Transverse colon (tissue), 4 donors: Measurements from ENCODE around the gene CDH26. TPM values are rescaled to one million over a fixed set of nuclear protein-coding genes. Genes with fewer than 3 reads are reported as not detected.

ENCODE experiments used
- DNase-seq: peaks from one replicate; pipeline ENCODE4 v3.0.0-alpha.2; 2019
- H3K27ac ChIP-seq, 4 donors: fragments of 200-600 bp; sonication (generic); 2 replicates each; pipeline ENCODE4 v1.5.1; 2016 to 2018; ENCODE audit warnings: inconsistent platforms in 4 of 4
- H3K27me3 ChIP-seq: fragments of 200-600 bp; sonication (generic); 2 replicates; pipeline ENCODE4 v1.5.1; 2017; ENCODE audit warnings: inconsistent platforms
- H3K36me3 ChIP-seq, 4 donors: fragments of 200-600 bp; sonication (generic); 2 replicates each; pipeline ENCODE4 v1.5.1; 2017 to 2019; ENCODE audit warnings: inconsistent platforms in 4 of 4
- H3K4me1 ChIP-seq, 4 donors: fragments of 200-600 bp; sonication (generic); 2 replicates each; pipeline ENCODE4 v1.5.1; 2017 to 2020; ENCODE audit warnings: inconsistent platforms in 4 of 4
- H3K4me3 ChIP-seq, 4 donors: fragments of 200-600 bp; sonication (generic); 1 replicate in 1 of 4; 2 replicates in 3 of 4; pipeline versions ENCODE4 v1.5.1 to v1.6.1; 2017 to 2019; ENCODE audit warnings: inconsistent platforms in 4 of 4
- H3K9me3 ChIP-seq, 2 donors: fragments of 200-600 bp; sonication (generic); 2 replicates each; pipeline ENCODE4 v1.5.1; 2017 to 2019; ENCODE audit warnings: inconsistent platforms in 2 of 2
- CTCF ChIP-seq, 5 experiments: fragments of 200-600 bp in 3 of 5; fragments of 450-650 bp in 2 of 5; sonication (generic) in 3 of 5; IDR thresholded peaks; 1 replicate in 2 of 5; 2 replicates in 3 of 5; pipeline ENCODE4 v1.5.1; 2016 to 2017; ENCODE audit warnings: antibody characterized with exemption in 5 of 5, inconsistent platforms in 3 of 5, mild to moderate bottlenecking in 2 of 5, moderate library complexity in 1 of 5
- EP300 ChIP-seq: sonication (generic); formaldehyde crosslinking; IDR thresholded peaks from one replicate; pipeline ENCODE4 v1.6.1; 2017; ENCODE audit warnings: antibody characterized with exemption, low read depth
- POLR2A ChIP-seq: fragments of 450-650 bp; IDR thresholded peaks from one replicate; pipeline ENCODE4 v1.6.1; 2016; ENCODE audit warnings: antibody characterized with exemption, mild to moderate bottlenecking, moderate library complexity
- POLR2AphosphoS5 ChIP-seq, 3 donors: sonication (generic); formaldehyde crosslinking; IDR thresholded peaks; one replicate each; pipeline ENCODE4 v1.6.1; 2016; ENCODE audit warnings: antibody characterized with exemption in 3 of 3
- WGBS, 2 donors: methylation state at CpG; one replicate each; pipeline ENCODE4 v1.1.5; 2018; ENCODE audit warnings: low coverage in 1 of 2; 5-methylcytosine and 5-hydroxymethylcytosine counted together
- in situ Hi-C, 4 donors: fragments of 200-750 bp; cut with MboI; loops; one replicate each; pipeline versions ENCODE4 v1.15.0 to v1.15.1; 2017; ENCODE audit warnings: low sequenced_read_pairs in 3 of 4, low pct_ligation_motif_present in 1 of 4, low pct_unique_long_range_greater_than_20kb in 1 of 4
- intact Hi-C: fragments of 100-400 bp; cut with DNase I; formaldehyde crosslinking; loops from one replicate; pipeline ENCODE4 v1.15.1; 2023; ENCODE audit warnings: low total_unique reads
- total RNA-seq, 4 donors: library from RNA; depleted of rRNA; stranded (reverse); fragments of >200 nt; gene quantifications; one replicate each; pipeline ENCODE4 v1.1.0, GENCODE V29; 2016

The CDH26 gene
- total RNA-seq, 4 donors from 2014 or later, result 1.4 to 1.9 TPM; not detected in 2

DNA sequence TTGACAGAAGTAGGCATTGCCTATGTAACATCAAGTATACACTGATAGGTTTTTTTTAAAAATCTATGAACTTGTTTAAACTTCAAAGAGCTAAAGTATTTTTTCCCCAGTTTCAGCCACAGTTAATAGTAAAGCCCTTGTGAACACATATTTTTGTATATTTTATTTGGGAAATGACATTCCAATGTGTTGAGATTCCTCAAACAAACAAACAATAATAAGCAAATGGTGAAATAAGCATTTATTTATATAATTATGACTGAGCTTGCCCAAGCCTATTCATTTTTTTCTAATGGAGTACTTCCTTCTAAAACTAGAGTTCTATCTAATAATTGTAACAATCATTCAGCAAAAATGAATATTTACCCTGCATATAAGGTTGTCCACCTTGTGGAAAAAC, 37.3 kb upstream of the CDH26 start:
- no peak for DNase-seq
- Histone ChIP-seq H3K4me1 (peaks cover 0 to 18% (median 11%) of the 10 kb centered on the region in 4 donors), H3K27me3 (no peaks in the 10 kb centered on the region), H3K36me3 (no peaks in the 10 kb centered on the region), H3K9me3 (no peaks in the 10 kb centered on the region), H3K27ac (no peak overlapping the region), H3K4me3 (no peak overlapping the region)
- TF ChIP-seq POLR2A (no peak), CTCF (IDR thresholded peaks at IDR 0.05) (no peak), POLR2AphosphoS5 (IDR thresholded peaks at IDR 0.05) (no peak), EP300 (no peak)
- intact Hi-C loops (no loop called here), in situ Hi-C loops (no loop called here)

GRCh38 chr20:59923514-59923913, 34.7 kb upstream of the CDH26 start:
- Histone ChIP-seq H3K27me3 (no peaks in the 10 kb centered on the region), H3K36me3 (no peaks in the 10 kb centered on the region), H3K9me3 (no peaks in the 10 kb centered on the region), H3K27ac (no peak overlapping the region), H3K4me1 (peaks cover 0 to 27% (median 11%) of the 10 kb centered on the region in 4 donors), H3K4me3 (no peak overlapping the region)
- TF ChIP-seq POLR2A (no peak), POLR2AphosphoS5 (IDR thresholded peaks at IDR 0.05) (no peak), CTCF (IDR thresholded peaks at IDR 0.05) (no peak), EP300 (no peak)
- no peak for DNase-seq
- 75 to 86% methylated on average over 1 of the region's 1 CpG for WGBS, 2 donors
- in situ Hi-C loops (no loop called here), intact Hi-C loops (no loop called here)

DNA sequence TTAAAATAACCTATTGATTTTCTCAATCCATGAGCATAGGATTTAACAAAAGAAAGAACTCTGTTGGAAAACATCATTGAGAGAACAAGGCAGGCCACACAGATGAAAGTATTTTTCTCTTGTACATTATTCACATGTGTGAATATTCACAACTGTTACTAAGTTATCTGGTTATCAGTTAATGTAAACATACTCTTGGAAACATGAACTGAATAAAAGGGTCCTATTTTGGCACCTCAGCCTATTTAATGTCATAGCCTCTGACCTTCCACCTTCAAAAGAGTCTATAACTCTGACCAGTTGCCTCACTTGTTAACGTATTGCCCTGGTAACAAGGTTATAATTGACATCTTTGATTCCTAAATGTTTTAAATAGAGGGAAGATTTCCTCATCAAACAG, 32.9 kb upstream of the CDH26 start:
- Histone ChIP-seq H3K36me3 (no peaks in the 10 kb centered on the region), H3K4me3 (no peak overlapping the region), H3K9me3 (no peaks in the 10 kb centered on the region), H3K4me1 (peaks cover 0 to 27% (median 11%) of the 10 kb centered on the region in 4 donors), H3K27ac (no peak overlapping the region), H3K27me3 (no peaks in the 10 kb centered on the region)
- intact Hi-C loops (no loop called here), in situ Hi-C loops (no loop called here)
- DNase-seq, result no peak
- TF ChIP-seq CTCF (IDR thresholded peaks at IDR 0.05) (no peak), POLR2A (no peak), POLR2AphosphoS5 (IDR thresholded peaks at IDR 0.05) (no peak), EP300 (no peak)
- 53 to 62% methylated on average over 1 of the region's 1 CpG for WGBS, 2 donors

DNA sequence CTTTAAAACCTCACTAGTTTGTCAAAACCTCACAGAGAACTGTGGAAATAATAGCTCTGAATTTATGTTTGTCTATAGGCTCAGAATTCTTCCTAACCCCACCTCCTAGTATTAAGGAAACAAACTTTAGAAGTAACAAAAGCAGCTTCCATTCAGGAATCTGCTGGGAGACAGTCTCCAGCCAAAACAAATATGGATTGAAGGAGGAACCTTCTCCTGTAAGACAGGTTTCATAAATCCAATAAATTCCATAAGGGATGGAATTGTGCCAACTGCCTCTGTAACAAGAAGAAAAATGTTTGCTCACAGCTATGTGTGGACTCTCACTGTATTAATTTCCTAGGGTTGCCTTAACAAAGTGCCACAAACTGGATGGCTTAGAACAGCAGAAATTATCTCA, 32.3 kb upstream of the CDH26 start:
- no peak overlapping the region for H3K27ac ChIP-seq
- no peaks in the 10 kb centered on the region for H3K36me3 ChIP-seq
- H3K4me1 ChIP-seq, result peaks cover 0 to 27% (median 11%) of the 10 kb centered on the region in 4 donors
- intact Hi-C loops (no loop called here), in situ Hi-C loops (no loop called here)
- DNase-seq, result no peak
- TF ChIP-seq EP300, result no peak
- H3K9me3 ChIP-seq, result no peaks in the 10 kb centered on the region
- H3K4me3 ChIP-seq, result no peak overlapping the region
- no peaks in the 10 kb centered on the region for H3K27me3 ChIP-seq

GRCh38 chr20:59931511-59932312, 26.5 kb upstream of the CDH26 start:
- Histone ChIP-seq H3K36me3 (no peaks in the 10 kb centered on the region), H3K27me3 (no peaks in the 10 kb centered on the region), H3K9me3 (no peaks in the 10 kb centered on the region), H3K27ac (no peak overlapping the region), H3K4me3 (no peak overlapping the region), H3K4me1 (peaks cover 0 to 18% (median 4%) of the 10 kb centered on the region in 4 donors)
- TF ChIP-seq POLR2A, result no peak
- no peak for TF ChIP-seq EP300
- no peak for TF ChIP-seq CTCF (IDR thresholded peaks at IDR 0.05)
- TF ChIP-seq POLR2AphosphoS5 (IDR thresholded peaks at IDR 0.05), result no peak
- intact Hi-C loops (no loop called here), in situ Hi-C loops (no loop called here)
- no peak for DNase-seq
- WGBS, 2 donors, result 87 to 90% methylated on average over 7 to 9 of the region's 9 CpGs
